ENCODE data around the gene PTGDR2.

The PTGDR2 gene

GRCh38 chr11:60858731-60859464 lies 3.1 kb upstream of the PTGDR2 start:
- no peak for DNase-seq (ENCODE audit: low spot score)

GRCh38 chr11:60858236-60858635 lies 2.5 kb upstream of the PTGDR2 start:
- DNase-seq (ENCODE audit: low spot score), result no peak

GRCh38 chr11:60857378-60858232 lies 1.9 kb upstream of the PTGDR2 start:
- DNase-seq (ENCODE audit: low spot score), result no peak

DNA sequence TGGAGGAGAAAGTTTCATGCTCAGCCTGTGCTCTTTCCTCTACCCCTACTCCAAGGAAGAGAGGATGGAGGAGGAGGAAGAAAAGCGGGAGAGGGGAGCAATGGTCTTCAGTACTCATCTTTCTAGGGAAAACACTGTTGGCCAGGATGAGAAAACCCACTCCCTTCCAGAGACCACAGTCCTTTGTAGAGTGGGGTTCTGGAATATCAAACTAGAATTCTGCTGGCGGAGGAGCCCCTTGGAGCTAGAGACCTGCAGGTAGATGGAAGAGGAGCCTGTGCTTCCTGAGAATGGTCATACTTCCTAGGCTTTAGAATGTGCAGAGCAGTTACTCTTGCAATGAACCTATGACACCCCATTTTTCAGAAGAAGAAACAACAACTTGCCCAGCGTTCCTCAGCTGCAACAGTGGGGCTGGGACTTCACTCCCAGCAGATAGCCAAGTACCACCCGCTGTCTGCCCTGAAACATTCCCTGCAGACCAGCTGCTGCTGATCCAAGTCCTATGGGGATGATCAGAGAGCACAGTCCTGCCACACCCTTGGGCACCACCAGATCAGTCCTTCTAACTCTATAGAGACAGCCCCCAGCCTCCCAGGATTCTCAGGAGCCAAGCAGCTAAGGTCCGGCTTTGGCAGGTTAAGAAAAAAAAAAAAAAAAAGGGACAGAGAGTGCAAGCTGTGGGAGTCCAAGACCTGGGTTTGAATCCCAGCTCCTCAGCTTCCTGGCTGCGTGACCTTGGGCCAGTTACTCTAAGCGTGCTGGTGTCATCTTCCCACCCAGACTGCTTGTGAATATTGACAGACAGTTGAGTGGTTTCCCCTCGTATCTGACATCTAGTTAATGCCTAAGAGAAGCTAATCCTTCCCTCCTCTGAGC lies 664 bp downstream of the PTGDR2 start:
- DNase-seq (ENCODE audit: low spot score), result no peak

DNA sequence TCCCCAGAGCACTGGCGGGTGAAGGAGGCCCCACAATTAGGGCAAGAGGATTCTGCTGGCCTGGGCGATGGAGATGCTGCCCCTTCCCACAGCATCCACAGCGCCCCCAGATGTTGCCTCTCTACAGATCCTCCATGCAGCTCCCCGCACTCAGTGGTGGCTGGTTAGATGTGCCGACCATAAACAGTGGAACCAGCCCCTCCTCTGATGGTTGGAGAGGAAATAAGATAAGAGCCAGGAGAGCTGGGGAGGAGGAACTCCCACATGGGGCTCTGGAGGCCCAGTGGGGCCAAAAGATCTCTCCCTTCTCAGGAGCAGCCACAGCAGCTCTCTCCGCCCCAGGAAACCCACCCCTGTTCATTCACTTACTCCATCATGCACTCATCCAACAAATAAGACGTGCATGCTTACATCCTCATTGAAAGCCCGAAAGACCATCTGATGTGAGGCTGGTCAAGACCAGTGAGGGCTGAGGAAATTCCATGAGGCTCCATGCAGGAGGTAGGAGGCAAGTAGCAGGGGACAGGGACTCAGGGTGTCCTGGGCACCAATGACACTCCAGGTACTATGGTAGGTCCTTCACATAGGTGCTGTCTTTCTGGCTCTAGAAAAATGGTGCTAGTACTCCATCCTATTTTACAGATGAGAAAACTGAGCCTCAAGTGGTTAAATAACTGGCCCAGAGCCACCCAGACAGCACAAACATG lies 1.5 kb downstream of the PTGDR2 start:
- DNase-seq (ENCODE audit: low spot score), result no peak

DNA sequence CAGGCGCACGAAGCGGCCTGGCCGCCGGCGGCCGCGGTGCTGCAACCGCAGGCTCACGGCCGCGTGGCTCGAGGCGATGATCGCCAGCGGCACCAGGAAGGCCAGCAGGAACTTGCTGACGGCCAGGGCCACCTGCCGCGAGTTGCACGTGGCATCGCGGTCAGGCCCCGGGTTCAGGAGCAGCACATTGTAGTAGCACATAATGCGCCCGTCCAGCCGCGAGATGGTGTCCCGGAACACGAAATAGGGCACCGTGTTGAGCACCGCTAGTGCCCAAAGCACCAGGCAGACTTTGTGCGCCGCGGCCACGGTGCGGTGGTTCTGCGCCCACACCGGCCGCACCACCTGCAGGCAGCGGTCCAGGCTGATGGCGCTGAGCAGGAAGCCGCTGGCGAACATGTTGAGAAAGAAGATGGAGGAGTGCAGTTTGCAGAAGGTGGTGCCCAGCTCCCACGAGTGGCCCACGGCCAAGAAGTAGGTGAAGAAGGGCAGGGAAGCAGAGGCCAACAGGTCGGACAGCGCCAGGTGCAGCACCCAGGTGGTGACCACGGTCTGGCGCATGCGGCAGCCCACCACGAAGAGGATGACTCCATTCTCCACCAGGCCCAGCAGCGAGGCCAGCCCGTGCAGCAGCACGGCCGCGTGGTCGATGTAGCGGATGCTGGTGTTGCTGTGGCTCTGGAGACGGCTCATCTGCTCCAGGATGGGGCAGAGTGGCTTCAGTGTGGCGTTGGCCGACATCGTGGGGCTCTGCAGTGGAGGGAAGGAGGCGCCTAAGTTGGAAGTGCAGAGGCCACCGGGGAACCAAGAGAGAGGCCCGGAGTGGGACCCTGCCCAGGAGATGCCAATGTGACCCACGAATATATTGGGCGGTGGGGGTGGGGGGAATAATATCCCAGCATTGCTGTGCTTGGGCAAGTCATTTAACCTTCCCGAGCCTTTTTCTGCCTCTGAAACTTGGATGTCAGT lies 2.5 kb downstream of the PTGDR2 start:
- DNase-seq (ENCODE audit: low spot score), result no peak

- DNase-seq (ENCODE audit: low spot score), result no peak
Observed at GRCh38 chr11:60852117-60852981, 3.4 kb downstream of the PTGDR2 start.

DNA sequence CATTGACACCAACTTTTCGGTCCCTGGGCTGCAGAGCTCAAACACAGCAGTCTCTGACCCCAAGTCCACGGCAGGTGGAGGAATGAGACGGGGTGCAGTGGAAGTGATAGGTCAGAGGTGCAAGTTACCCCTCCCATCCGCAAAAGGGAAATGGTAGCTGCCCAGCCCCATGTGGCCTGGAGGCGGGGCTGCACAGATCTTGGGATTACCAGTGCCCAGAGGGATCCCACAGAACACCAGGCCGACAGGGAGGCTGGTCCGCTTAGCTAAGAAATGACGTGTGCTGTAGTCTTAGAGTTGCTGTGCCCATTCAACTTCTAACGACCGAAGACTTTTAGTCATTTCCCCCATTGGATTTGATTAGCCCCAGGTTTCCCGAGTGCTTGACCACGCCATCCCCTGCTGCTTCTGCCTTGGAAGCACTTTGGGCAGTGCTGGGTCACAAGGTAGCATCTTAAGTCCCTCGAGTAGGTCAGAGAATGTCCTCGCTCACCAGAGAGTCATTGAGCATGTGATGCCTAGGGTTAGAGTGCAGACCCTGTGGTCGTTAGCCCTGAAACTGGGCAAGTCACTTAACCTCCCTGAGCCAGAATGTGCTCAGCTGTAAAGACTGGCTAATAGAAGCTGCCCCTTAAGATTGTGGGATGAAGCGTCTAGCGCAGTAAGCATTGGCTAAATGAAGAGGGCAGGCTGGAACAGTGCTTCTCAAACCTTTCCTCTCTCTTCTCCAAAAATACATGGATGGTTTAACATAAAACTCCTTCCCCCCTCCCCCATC lies 4.2 kb downstream of the PTGDR2 start:
- no peak for DNase-seq (ENCODE audit: low spot score)

DNA sequence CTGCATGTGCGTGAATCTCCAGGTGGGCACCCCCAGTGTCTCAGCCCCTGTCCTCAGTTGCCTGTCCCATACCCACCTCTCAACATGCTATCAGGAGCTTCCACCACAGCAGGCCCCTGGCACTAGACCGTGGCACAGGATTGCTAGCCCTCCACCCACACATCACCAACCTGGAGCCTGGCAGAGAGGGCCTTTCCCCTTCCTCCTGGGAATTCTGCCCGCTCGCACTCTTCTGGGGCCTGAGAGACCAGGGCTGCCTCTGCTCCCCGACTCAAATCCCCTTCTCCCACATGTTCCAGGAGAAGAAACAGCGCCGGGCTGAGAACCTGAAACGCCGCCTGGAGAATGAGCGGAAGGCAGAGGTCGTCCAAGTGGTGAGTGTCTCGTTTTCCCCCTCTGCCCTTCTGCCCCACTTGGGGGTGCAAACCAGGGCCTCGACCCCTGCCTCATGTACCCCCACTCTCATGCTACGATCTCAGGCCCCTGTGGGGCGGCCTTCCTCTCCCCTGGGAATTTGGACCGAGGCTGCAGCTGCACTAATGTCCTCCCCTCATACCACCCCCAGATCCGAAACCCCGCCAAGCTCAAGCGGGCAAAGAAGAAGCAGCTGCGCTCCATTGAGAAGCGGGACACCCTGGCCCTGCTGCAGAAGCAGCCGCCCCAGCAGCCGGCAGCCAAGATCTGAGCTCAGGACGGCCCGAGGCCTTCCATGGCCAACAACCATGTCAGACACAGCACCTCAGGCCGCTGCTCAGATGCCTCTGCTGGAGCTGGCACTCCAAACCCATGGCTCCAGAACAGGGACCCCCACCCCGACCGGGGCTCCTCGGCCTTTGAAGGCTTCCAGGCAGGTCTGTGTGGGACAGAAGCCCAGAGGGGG lies 5.9 kb downstream of the PTGDR2 start:
- no peak for DNase-seq (ENCODE audit: low spot score)

GRCh38 chr11:60848714-60849151 lies 7.0 kb downstream of the PTGDR2 start:
- DNase-seq (ENCODE audit: low spot score), result no peak

DNA sequence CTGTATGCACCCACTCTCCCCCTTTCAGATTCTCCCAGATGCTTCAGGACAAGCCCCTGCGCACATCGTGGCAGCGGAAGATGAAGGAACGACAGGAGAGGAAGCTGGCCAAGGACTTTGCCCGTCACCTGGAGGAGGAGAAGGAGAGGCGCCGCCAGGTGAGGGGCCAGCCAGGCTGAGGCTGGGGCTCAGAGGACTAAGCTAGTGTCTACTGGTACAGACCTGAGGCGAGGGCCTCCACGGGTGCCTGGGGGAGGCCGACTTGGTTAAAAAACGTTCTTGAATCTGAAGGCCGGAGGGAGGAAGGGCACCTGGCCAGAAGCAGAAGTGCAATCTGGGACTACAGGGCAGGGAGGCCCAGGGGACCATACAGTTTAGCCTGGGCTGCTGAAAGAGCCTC lies 7.9 kb downstream of the PTGDR2 start:
- DNase-seq (ENCODE audit: low spot score), result no peak

DNA sequence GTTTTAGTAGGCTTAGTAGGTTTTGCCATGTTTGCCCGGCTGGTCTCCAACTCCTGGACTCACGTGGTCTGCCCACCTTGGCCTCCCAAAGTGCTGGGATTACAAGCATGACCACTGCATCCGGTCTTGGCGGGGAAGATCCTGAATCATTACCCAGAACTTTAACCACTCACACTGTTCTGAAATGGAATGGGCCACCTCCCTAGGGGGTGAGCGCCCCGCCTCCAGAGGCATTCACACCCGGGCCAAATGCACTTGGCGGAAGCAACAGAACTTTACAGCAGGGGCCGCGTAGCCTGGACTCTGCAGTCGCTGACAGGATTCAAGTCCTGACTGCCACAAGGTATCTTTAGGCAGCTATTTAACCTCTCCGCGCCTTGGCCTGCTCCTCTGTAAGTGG lies 8.5 kb downstream of the PTGDR2 start:
- no peak for DNase-seq (ENCODE audit: low spot score)

GRCh38 chr11:60845338-60845737 lies 10.4 kb downstream of the PTGDR2 start:
- no peak for DNase-seq (ENCODE audit: low spot score)

GRCh38 chr11:60844870-60845221 lies 10.9 kb downstream of the PTGDR2 start:
- no peak for DNase-seq (ENCODE audit: low spot score)

- DNase-seq (ENCODE audit: low spot score), result no peak
Observed at GRCh38 chr11:60844045-60844869, 11.5 kb downstream of the PTGDR2 start.

GRCh38 chr11:60842668-60843600 lies 12.8 kb downstream of the PTGDR2 start:
- DNase-seq (ENCODE audit: low spot score), result no peak
